HL-60 (cell line): Measurements from ENCODE around the gene NECTIN2.

Source experiments
- CTCF ChIP-seq: IDR thresholded peaks from one replicate; pipeline ENCODE4 v1.5.1; 2011; ENCODE audit warnings: low read length, control low read depth, inconsistent platforms; ENCODE audit not compliant: insufficient read depth
- GABPA ChIP-seq: IDR thresholded peaks from 2 replicates; pipeline ENCODE4 v1.6.1; 2012; ENCODE audit warnings: low read depth
- POLR2AphosphoS5 ChIP-seq: IDR thresholded peaks from 2 replicates; pipeline ENCODE4 v1.6.1; 2012; ENCODE audit warnings: low read depth

GRCh38 chr19:44879309-44880065 lies 33.4 kb downstream of the NECTIN2 start:
- no peak for TF ChIP-seq CTCF
- no peak for TF ChIP-seq GABPA
- TF ChIP-seq POLR2AphosphoS5, result no peak
